ENCODE measurements around the gene MPP4. TPM values are rescaled to one million over a fixed set of nuclear protein-coding genes. Genes with fewer than 3 reads are reported as not detected.

The MPP4 gene
- total RNA-seq, 1 experiment from 2014 or later = not detected

DNA sequence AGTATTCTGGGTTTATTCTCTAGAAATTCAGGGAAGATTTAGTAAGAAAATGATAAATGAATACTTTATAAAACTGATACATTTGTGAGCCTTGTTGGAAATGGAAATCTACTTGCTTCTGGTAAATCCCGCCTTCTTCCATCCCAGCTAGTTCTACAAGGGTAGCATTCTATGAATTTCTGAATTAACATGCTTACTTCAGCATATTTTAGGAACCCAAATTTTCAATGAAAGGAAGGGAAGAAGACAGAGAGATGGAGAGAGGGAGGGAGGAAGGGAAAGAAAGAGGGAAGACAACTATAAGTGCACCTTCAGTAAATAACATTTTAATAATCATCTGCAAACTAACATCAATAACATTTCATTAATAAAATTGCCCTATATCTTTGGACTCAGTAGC is 28.6 kb downstream of the MPP4 start:
- H3K9me3 ChIP-seq (ENCODE audit: control insufficient read depth, insufficient read depth, low read depth, low read length) = no peaks in the 10 kb centered on the region
- intact Hi-C loops (cut with micrococcal nuclease; ENCODE audit: unreplicated experiment) = no loop called here

DNA sequence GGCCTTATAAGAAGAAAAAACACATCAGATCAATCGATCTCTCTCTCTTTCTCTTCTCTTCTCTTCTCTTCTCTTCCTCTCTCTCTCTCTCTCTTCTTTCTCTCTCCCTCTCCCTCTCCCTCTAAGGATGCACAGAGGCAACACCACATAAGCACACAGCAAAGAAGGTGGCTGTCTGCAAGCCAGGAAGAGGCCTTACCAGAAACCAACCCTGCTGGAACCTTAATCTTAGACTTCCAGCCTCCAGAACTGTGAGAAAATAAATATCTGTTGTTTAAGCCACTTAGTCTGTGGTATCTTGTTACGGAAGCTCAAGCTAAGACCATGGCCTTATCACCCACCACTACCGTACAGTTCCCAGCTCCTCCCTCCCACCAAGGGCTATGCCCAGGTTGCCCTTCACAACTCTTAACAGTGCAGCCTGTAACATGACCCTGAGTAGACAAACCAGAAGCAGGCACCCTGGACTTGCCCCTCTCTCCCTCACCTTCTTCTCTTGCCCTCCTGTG is 30.0 kb downstream of the MPP4 start:
- no peak for DNase-seq (ENCODE audit: low read depth, low spot score)
- intact Hi-C loops (cut with micrococcal nuclease; ENCODE audit: unreplicated experiment) = no loop called here
- ChIA-PET POLR2A (interaction anchor here (0.6 to 1.0 kb wide), 2 partner anchors 15 to 954 kb away, joined by 4 to 5 read pairs; no protein-coding TSS in a partner anchor), CTCF (no interaction called here)
- no peak overlapping the region for H3K27ac ChIP-seq (ENCODE audit: low read length)
- in situ Hi-C loops (cut with HindIII; ENCODE audit: low pct_unique_long_range_greater_than_20kb, low sequenced_read_pairs) = no loop called here
- no peak overlapping the region for H3K4me3 ChIP-seq (ENCODE audit: low read depth in 2 of 2, low read length in 2 of 2)
- no peaks in the 10 kb centered on the region for H3K27me3 ChIP-seq (ENCODE audit: control insufficient read depth, insufficient read depth, low read length)
- no peak for ATAC-seq
- no peaks in the 10 kb centered on the region for H3K4me1 ChIP-seq (ENCODE audit: control insufficient read depth, insufficient read depth, low read length)
- H3K9me3 ChIP-seq (ENCODE audit: control insufficient read depth, insufficient read depth, low read depth, low read length) = no peaks in the 10 kb centered on the region
- TF ChIP-seq, protein P1, sequence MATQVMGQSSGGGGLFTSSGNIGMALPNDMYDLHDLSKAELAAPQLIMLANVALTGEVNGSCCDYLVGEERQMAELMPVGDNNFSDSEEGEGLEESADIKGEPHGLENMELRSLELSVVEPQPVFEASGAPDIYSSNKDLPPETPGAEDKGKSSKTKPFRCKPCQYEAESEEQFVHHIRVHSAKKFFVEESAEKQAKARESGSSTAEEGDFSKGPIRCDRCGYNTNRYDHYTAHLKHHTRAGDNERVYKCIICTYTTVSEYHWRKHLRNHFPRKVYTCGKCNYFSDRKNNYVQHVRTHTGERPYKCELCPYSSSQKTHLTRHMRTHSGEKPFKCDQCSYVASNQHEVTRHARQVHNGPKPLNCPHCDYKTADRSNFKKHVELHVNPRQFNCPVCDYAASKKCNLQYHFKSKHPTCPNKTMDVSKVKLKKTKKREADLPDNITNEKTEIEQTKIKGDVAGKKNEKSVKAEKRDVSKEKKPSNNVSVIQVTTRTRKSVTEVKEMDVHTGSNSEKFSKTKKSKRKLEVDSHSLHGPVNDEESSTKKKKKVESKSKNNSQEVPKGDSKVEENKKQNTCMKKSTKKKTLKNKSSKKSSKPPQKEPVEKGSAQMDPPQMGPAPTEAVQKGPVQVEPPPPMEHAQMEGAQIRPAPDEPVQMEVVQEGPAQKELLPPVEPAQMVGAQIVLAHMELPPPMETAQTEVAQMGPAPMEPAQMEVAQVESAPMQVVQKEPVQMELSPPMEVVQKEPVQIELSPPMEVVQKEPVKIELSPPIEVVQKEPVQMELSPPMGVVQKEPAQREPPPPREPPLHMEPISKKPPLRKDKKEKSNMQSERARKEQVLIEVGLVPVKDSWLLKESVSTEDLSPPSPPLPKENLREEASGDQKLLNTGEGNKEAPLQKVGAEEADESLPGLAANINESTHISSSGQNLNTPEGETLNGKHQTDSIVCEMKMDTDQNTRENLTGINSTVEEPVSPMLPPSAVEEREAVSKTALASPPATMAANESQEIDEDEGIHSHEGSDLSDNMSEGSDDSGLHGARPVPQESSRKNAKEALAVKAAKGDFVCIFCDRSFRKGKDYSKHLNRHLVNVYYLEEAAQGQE (IDR thresholded peaks at IDR 0.05; ENCODE audit: insufficient read depth in 1 of 2, low read depth in 2 of 2, low read length in 1 of 2) = no peak
- TF ChIP-seq POLR2AphosphoS5 (IDR thresholded peaks at IDR 0.05; ENCODE audit: low read depth, low read length) = no peak
- no peak for TF ChIP-seq SIN3A (IDR thresholded peaks at IDR 0.05; ENCODE audit: borderline replicate concordance, insufficient read depth, low read depth, low read length)
- TF ChIP-seq TCF7L2 (IDR thresholded peaks at IDR 0.05; ENCODE audit: low read depth, low read length) = no peak
- TF ChIP-seq, protein P2, sequence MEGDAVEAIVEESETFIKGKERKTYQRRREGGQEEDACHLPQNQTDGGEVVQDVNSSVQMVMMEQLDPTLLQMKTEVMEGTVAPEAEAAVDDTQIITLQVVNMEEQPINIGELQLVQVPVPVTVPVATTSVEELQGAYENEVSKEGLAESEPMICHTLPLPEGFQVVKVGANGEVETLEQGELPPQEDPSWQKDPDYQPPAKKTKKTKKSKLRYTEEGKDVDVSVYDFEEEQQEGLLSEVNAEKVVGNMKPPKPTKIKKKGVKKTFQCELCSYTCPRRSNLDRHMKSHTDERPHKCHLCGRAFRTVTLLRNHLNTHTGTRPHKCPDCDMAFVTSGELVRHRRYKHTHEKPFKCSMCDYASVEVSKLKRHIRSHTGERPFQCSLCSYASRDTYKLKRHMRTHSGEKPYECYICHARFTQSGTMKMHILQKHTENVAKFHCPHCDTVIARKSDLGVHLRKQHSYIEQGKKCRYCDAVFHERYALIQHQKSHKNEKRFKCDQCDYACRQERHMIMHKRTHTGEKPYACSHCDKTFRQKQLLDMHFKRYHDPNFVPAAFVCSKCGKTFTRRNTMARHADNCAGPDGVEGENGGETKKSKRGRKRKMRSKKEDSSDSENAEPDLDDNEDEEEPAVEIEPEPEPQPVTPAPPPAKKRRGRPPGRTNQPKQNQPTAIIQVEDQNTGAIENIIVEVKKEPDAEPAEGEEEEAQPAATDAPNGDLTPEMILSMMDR (IDR thresholded peaks at IDR 0.05) = no peak
- H3K36me3 ChIP-seq (ENCODE audit: control insufficient read depth, insufficient read depth, low read length) = no peaks in the 10 kb centered on the region
- no TSS peak for BruUV-seq (replicated peaks)

More for the DNA sequence above, 28.6 kb downstream of the MPP4 start:
- Histone ChIP-seq H3K27me3 (ENCODE audit: control insufficient read depth, insufficient read depth, low read length) (no peaks in the 10 kb centered on the region), H3K4me3 (ENCODE audit: low read depth in 2 of 2, low read length in 2 of 2) (no peak overlapping the region), H3K36me3 (ENCODE audit: control insufficient read depth, insufficient read depth, low read length) (no peaks in the 10 kb centered on the region), H3K27ac (ENCODE audit: low read length) (no peak overlapping the region), H3K4me1 (ENCODE audit: control insufficient read depth, insufficient read depth, low read length) (no peaks in the 10 kb centered on the region)
- no TSS peak for BruUV-seq (replicated peaks)
- DNase-seq (ENCODE audit: low read depth, low spot score) = no peak
- in situ Hi-C loops (cut with HindIII; ENCODE audit: low pct_unique_long_range_greater_than_20kb, low sequenced_read_pairs) = no loop called here
- ChIA-PET CTCF (no interaction called here), POLR2A (no interaction called here)
- TF ChIP-seq SIN3A (IDR thresholded peaks at IDR 0.05; ENCODE audit: borderline replicate concordance, insufficient read depth, low read depth, low read length) = no peak
- TF ChIP-seq TCF7L2 (IDR thresholded peaks at IDR 0.05; ENCODE audit: low read depth, low read length) = no peak
- no peak for TF ChIP-seq POLR2AphosphoS5 (IDR thresholded peaks at IDR 0.05; ENCODE audit: low read depth, low read length)
- TF ChIP-seq, protein P1 (IDR thresholded peaks at IDR 0.05; ENCODE audit: insufficient read depth in 1 of 2, low read depth in 2 of 2, low read length in 1 of 2) = no peak
- TF ChIP-seq, protein P2 (IDR thresholded peaks at IDR 0.05) = no peak
- ATAC-seq = no peak
